ENCODE results near the gene POU6F1.
A peak's percentile ranks its signal among the peaks of the same experiment; 100 is the strongest.
"Not testable (repeated sequence)": the region's sequence is repeated elsewhere in the genome, so short reads cannot be mapped to it uniquely, and the experiment has no call there.

Gene POU6F1

DNA sequence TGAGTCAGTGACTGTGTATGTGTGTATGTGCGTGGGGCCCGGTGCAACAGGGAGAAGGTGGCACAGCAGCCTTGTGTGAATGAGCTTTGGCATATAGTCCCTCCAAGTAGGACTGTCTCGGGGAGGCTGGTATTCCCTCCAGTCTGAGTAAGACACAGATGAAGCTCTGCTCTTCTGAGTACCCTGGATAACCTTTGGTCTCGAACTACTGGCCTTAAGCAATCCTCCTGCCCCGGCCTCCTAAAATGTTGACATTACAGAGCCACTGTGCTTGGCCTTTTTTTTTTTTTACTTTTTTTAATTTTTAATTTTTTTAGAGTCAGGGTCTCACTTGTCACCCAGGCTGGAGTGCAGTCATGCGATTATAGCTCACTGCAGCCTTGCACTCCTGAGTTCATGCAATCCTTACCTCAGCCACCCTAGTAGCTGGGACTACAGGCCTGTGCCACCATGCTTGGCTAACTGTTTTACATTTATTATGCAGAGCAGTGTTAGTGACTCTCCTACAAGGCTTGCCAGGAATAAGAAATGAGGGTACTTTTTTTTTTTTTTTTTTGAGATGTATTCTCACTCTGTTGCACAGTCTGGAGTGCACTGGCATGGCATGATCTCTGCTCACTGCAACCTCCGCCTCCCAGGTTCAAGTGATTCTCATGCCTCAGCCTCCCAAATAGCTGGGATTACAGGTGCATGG, 11.4 kb upstream of the POU6F1 start:
- H3K4me1 ChIP-seq (ENCODE audit: control insufficient read depth, insufficient read depth, low read length): no peaks in the 10 kb centered on the region
- no peak overlapping the region for H3K27ac ChIP-seq (ENCODE audit: extremely low read depth, low read depth, low read length)
- ChIA-PET CTCF (interaction anchor here (0.7 to 3.2 kb wide), 3 partner anchors 11 to 114 kb away, joined by 3 to 12 read pairs (median 5); partner anchors contain the start of gene POU6F1), POLR2A (interaction anchor here (0.7 to 1.1 kb wide), 2 partner anchors 9 to 11 kb away, joined by 3 to 4 read pairs; partner anchors contain the start of gene DAZAP2)
- H3K9me3 ChIP-seq (ENCODE audit: control insufficient read depth, insufficient read depth, low read depth, low read length): no peaks in the 10 kb centered on the region
- no peak for TF ChIP-seq ZNF548 (tag by site-specific recombination; IDR thresholded peaks at IDR 0.05)
- no peak for TF ChIP-seq ZNF148 (tag by site-specific recombination; IDR thresholded peaks at IDR 0.05; ENCODE audit: borderline replicate concordance)
- no peak for TF ChIP-seq ZNF24 (tag by site-specific recombination; IDR thresholded peaks at IDR 0.05)
- no peak for TF ChIP-seq ZNF48 (tag by site-specific recombination; IDR thresholded peaks at IDR 0.05)
- no peak for TF ChIP-seq ZNF704 (tag by site-specific recombination; IDR thresholded peaks at IDR 0.05)
- no peak for TF ChIP-seq ZNF610 (tag by site-specific recombination; IDR thresholded peaks at IDR 0.05; ENCODE audit: borderline replicate concordance)
- no peak for TF ChIP-seq ZNF423 (tag by site-specific recombination; IDR thresholded peaks at IDR 0.05)
- no peak for TF ChIP-seq ZNF16 (tag by site-specific recombination; IDR thresholded peaks at IDR 0.05; ENCODE audit: low read depth)
- TF ChIP-seq, protein P1, sequence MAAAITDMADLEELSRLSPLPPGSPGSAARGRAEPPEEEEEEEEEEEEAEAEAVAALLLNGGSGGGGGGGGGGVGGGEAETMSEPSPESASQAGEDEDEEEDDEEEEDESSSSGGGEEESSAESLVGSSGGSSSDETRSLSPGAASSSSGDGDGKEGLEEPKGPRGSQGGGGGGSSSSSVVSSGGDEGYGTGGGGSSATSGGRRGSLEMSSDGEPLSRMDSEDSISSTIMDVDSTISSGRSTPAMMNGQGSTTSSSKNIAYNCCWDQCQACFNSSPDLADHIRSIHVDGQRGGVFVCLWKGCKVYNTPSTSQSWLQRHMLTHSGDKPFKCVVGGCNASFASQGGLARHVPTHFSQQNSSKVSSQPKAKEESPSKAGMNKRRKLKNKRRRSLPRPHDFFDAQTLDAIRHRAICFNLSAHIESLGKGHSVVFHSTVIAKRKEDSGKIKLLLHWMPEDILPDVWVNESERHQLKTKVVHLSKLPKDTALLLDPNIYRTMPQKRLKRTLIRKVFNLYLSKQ (tag by site-specific recombination; IDR thresholded peaks at IDR 0.05; ENCODE audit: borderline replicate concordance): no peak
- TF ChIP-seq ZNF2 (tag by site-specific recombination; IDR thresholded peaks at IDR 0.05): no peak
- TF ChIP-seq ZNF561 (tag by site-specific recombination; IDR thresholded peaks at IDR 0.05; ENCODE audit: borderline replicate concordance): no peak
- no peak for TF ChIP-seq ZNF302 (tag by site-specific recombination; IDR thresholded peaks at IDR 0.05; ENCODE audit: low read depth)
- peaks cover 0 to 2% of the 10 kb centered on the region in 2 experiments; a peak in 1 of 3 replicates for H3K36me3 ChIP-seq (ENCODE audit: control insufficient read depth in 2 of 2, insufficient read depth in 1 of 2, low read length in 2 of 2)
- H3K4me3 ChIP-seq (ENCODE audit: low read depth, low read length): no peak overlapping the region

GRCh38 chr12:51227962-51228361, 10.1 kb upstream of the POU6F1 start:
- POLR2A ChIA-PET: interaction anchor here (0.8 kb wide), 1 partner anchor 145 kb away, joined by 3 read pairs; no protein-coding TSS in a partner anchor
- H3K27ac ChIP-seq (ENCODE audit: extremely low read depth, low read depth, low read length): no peak overlapping the region
- H3K4me1 ChIP-seq (ENCODE audit: control insufficient read depth, insufficient read depth, low read length): no peaks in the 10 kb centered on the region
- H3K9me3 ChIP-seq (ENCODE audit: control insufficient read depth, insufficient read depth, low read depth, low read length): no peaks in the 10 kb centered on the region
- H3K4me3 ChIP-seq (ENCODE audit: low read depth, low read length): no peak overlapping the region
- H3K36me3 ChIP-seq (ENCODE audit: control insufficient read depth in 2 of 2, insufficient read depth in 1 of 2, low read length in 2 of 2): peaks cover 0 to 5% of the 10 kb centered on the region in 2 experiments; a peak in 1 of 3 replicates
- CTCF ChIA-PET: interaction anchor here (1.6 kb wide), 1 partner anchor 11 kb away, joined by 4 read pairs; no protein-coding TSS in a partner anchor
- peak; percentile 47; the same call in 1 of the 2 replicates for TF ChIP-seq ZNF664 (tag by site-specific recombination; IDR thresholded peaks at IDR 0.05)
- TF ChIP-seq, protein P2, sequence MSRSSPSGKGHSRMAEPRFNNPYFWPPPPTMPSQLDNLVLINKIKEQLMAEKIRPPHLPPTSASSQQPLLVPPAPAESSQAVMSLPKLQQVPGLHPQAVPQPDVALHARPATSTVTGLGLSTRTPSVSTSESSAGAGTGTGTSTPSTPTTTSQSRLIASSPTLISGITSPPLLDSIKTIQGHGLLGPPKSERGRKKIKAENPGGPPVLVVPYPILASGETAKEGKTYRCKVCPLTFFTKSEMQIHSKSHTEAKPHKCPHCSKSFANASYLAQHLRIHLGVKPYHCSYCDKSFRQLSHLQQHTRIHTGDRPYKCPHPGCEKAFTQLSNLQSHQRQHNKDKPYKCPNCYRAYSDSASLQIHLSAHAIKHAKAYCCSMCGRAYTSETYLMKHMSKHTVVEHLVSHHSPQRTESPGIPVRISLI (tag by site-specific recombination; IDR thresholded peaks at IDR 0.05): no peak
- TF ChIP-seq ZNF768 (tag by site-specific recombination; IDR thresholded peaks at IDR 0.05): no peak

DNA sequence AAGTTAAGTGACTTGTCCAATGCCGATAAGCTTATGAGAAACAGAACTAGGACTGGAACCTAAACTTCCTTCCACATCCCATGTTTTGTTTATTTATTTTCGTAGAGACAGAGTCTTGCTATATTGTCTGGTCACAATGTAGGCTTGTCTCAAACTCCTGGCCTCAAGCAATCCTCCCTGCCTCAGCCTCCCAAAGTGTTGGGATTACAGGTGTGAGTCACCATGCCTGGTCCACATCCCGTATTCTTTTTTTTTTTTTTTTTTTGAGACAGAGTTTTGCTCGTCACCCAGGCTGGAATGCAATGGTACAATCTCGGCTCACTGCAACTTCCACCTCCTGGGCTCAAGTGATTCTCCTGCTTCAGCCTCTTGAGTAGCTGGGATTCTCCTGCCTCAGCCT, 9.2 kb upstream of the POU6F1 start:
- H3K9me3 ChIP-seq (ENCODE audit: control insufficient read depth, insufficient read depth, low read depth, low read length); H3K27ac ChIP-seq (ENCODE audit: extremely low read depth, low read depth, low read length); H3K4me1 ChIP-seq (ENCODE audit: control insufficient read depth, insufficient read depth, low read length); H3K4me3 ChIP-seq (ENCODE audit: low read depth, low read length); H3K36me3 ChIP-seq (ENCODE audit: control insufficient read depth in 2 of 2, insufficient read depth in 1 of 2, low read length in 2 of 2): not testable (repeated sequence)
- CTCF ChIA-PET: interaction anchor here (1.6 kb wide), 1 partner anchor 10 kb away, joined by 4 read pairs; no protein-coding TSS in a partner anchor
- POLR2A ChIA-PET: interaction anchor here (0.8 kb wide), 1 partner anchor 9 kb away, joined by 11 read pairs; the partner anchor contains the start of gene POU6F1

Data from HEK293 (cell line).